NCI-H748 (cell line): ENCODE data around the gene SERPINE1.
A peak's percentile ranks its signal among the peaks of the same experiment; 100 is the strongest.
"Not testable (repeated sequence)": the region's sequence is repeated elsewhere in the genome, so short reads cannot be mapped to it uniquely, and the experiment has no call there.

ENCODE experiments used
- DNase-seq: peaks from one replicate; lab custom pipeline; 2025; ENCODE audit not compliant: unreplicated experiment; lab: John Stamatoyannopoulos, UW

The SERPINE1 gene

GRCh38 chr7:101121991-101122932 is 4.6 kb upstream of the SERPINE1 start:
- no peak for DNase-seq

- DNase-seq = no peak
Measured at GRCh38 chr7:101122933-101123702, 3.8 kb upstream of the SERPINE1 start.

- no peak for DNase-seq
Measured at GRCh38 chr7:101123703-101124068, 3.2 kb upstream of the SERPINE1 start.

- DNase-seq = peak; percentile 30
Measured at GRCh38 chr7:101124376-101125056, 2.4 kb upstream of the SERPINE1 start.

GRCh38 chr7:101125989-101126650 is 784 bp upstream of the SERPINE1 start:
- no peak for DNase-seq

- no peak for DNase-seq
Measured at GRCh38 chr7:101127460-101128039, 646 bp downstream of the SERPINE1 start.

- no peak for DNase-seq
Measured at GRCh38 chr7:101128040-101128834, 1.3 kb downstream of the SERPINE1 start.

- DNase-seq = no peak
Measured at GRCh38 chr7:101129603-101130117, 2.8 kb downstream of the SERPINE1 start.

- DNase-seq = not testable (repeated sequence)
Measured at GRCh38 chr7:101132626-101133600, 6.0 kb downstream of the SERPINE1 start.

GRCh38 chr7:101133621-101134398 is 6.9 kb downstream of the SERPINE1 start:
- DNase-seq = no peak

GRCh38 chr7:101134399-101134980 is 7.6 kb downstream of the SERPINE1 start:
- peak; percentile 19 for DNase-seq

- DNase-seq = no peak
Measured at GRCh38 chr7:101137651-101138212, 10.8 kb downstream of the SERPINE1 start.

- DNase-seq = peak; percentile 72
Measured at GRCh38 chr7:101138213-101138870, 11.4 kb downstream of the SERPINE1 start.

GRCh38 chr7:101140339-101140699 is 13.4 kb downstream of the SERPINE1 start:
- no peak for DNase-seq

GRCh38 chr7:101140746-101141382 is 14.0 kb downstream of the SERPINE1 start:
- DNase-seq = no peak
